Activated B cell treated with CpG ODN at 0.5 μM for 24 hours (primary cell): Measurements from ENCODE around the gene HACD2. TPM values are rescaled to one million over a fixed set of nuclear protein-coding genes. Genes with fewer than 3 reads are reported as not detected.
A peak's percentile ranks its signal among the peaks of the same experiment; 100 is the strongest.

ENCODE experiments used
- ATAC-seq: fragments of 200-7000 bp; cut with Tn5 transposase; one replicate; pipeline ENCODE4 v1.10.0; 2021; ENCODE audit warnings: low read depth, mild to moderate bottlenecking, moderate library complexity
- CTCF ChIA-PET: fragments of 350-600 bp; sonication (Branson Sonifier 250); formaldehyde crosslinking; loops from one replicate; lab custom pipeline; 2021; ENCODE audit warnings: antibody characterized with exemption; lab: Charles Lee
- POLR2A ChIA-PET: fragments of 350-600 bp; sonication (Branson Sonifier 250); formaldehyde crosslinking; loops from one replicate; lab custom pipeline; 2021; ENCODE audit warnings: antibody characterized with exemption; lab: Charles Lee
- DNase-seq: peaks from one replicate; pipeline ENCODE4 v3.0.0; 2022
- H3K27ac Mint-ChIP-seq: one replicate; pipeline ENCODE4 v1.8.0; 2020; ENCODE audit warnings: mixed read lengths
- H3K27me3 Mint-ChIP-seq: one replicate; pipeline ENCODE4 v1.8.0; 2021; ENCODE audit warnings: mixed read lengths
- H3K36me3 Mint-ChIP-seq: one replicate; pipeline ENCODE4 v1.8.0; 2021; ENCODE audit warnings: low read depth, mixed read lengths
- H3K4me1 Mint-ChIP-seq: one replicate; pipeline ENCODE4 v1.8.0; 2021; ENCODE audit warnings: mixed read lengths
- H3K4me3 Mint-ChIP-seq: one replicate; pipeline ENCODE4 v1.8.0; 2020; ENCODE audit warnings: mild to moderate bottlenecking, mixed read lengths
- H3K9me3 Mint-ChIP-seq: one replicate; pipeline ENCODE4 v1.8.0; 2020; ENCODE audit warnings: mixed read lengths
- CTCF ChIP-seq: fragments of 200-600 bp; IDR thresholded peaks from one replicate; pipeline ENCODE4 v1.8.0; 2022; ENCODE audit warnings: antibody characterized with exemption, mild to moderate bottlenecking
- intact Hi-C: fragments of 100-400 bp; cut with micrococcal nuclease; formaldehyde crosslinking; loops from one replicate; pipeline ENCODE4 v1.15.1; 2024
- total RNA-seq: library from RNA; stranded (reverse); gene quantifications from 2 replicates; pipeline ENCODE4 v1.2.3, GENCODE V29; 2022

The HACD2 gene
- total RNA-seq, 1 donor from 2014 or later = 32.9 TPM

- Mint-ChIP-seq H3K27ac (no peak overlapping the region), H3K9me3 (no peaks in the 10 kb centered on the region), H3K4me1 (peaks cover 33% of the 10 kb centered on the region), H3K36me3 (peaks cover 64% of the 10 kb centered on the region), H3K27me3 (no peaks in the 10 kb centered on the region), H3K4me3 (no peak overlapping the region)
- no peak for ATAC-seq
- DNase-seq = no peak
- POLR2A ChIA-PET = no interaction called here
- no peak for TF ChIP-seq CTCF
- intact Hi-C loops = no loop called here
- CTCF ChIA-PET = no interaction called here
Observed at GRCh38 chr3:123527046-123527445, 57.8 kb downstream of the HACD2 start.

- H3K4me3 Mint-ChIP-seq = no peak overlapping the region
- CTCF ChIA-PET = no interaction called here
Observed at GRCh38 chr3:123526474-123526873, 58.4 kb downstream of the HACD2 start.

GRCh38 chr3:123525433-123525832 is 59.4 kb downstream of the HACD2 start:
- no peaks in the 10 kb centered on the region for H3K27me3 Mint-ChIP-seq
- intact Hi-C loops = no loop called here
- ChIA-PET CTCF (no interaction called here), POLR2A (no interaction called here)
- H3K4me1 Mint-ChIP-seq = peaks cover 40% of the 10 kb centered on the region
- no peak for TF ChIP-seq CTCF
- no peak overlapping the region for H3K27ac Mint-ChIP-seq
- DNase-seq = no peak
- no peak overlapping the region for H3K4me3 Mint-ChIP-seq
- H3K9me3 Mint-ChIP-seq = no peaks in the 10 kb centered on the region
- peaks cover 72% of the 10 kb centered on the region for H3K36me3 Mint-ChIP-seq
- ATAC-seq = no peak

More at GRCh38 chr3:123526474-123526873, 58.4 kb downstream of the HACD2 start:
- Mint-ChIP-seq H3K36me3 (peaks cover 66% of the 10 kb centered on the region), H3K27ac (no peak overlapping the region), H3K27me3 (no peaks in the 10 kb centered on the region), H3K4me1 (peaks cover 36% of the 10 kb centered on the region), H3K9me3 (no peaks in the 10 kb centered on the region)
- POLR2A ChIA-PET = no interaction called here
- no peak for ATAC-seq
- intact Hi-C loops = no loop called here
- TF ChIP-seq CTCF = no peak
- no peak for DNase-seq

GRCh38 chr3:123524981-123525380 is 59.9 kb downstream of the HACD2 start:
- no peak for DNase-seq
- intact Hi-C loops = no loop called here
- H3K4me3 Mint-ChIP-seq = no peak overlapping the region
- POLR2A ChIA-PET = no interaction called here
- H3K27me3 Mint-ChIP-seq = no peaks in the 10 kb centered on the region
- no peak for TF ChIP-seq CTCF
- peaks cover 72% of the 10 kb centered on the region for H3K36me3 Mint-ChIP-seq
- ATAC-seq = no peak
- CTCF ChIA-PET = no interaction called here
- peaks cover 40% of the 10 kb centered on the region for H3K4me1 Mint-ChIP-seq
- H3K9me3 Mint-ChIP-seq = no peaks in the 10 kb centered on the region
- H3K27ac Mint-ChIP-seq = no peak overlapping the region

- no peak overlapping the region for H3K4me3 Mint-ChIP-seq
- H3K4me1 Mint-ChIP-seq = peaks cover 49% of the 10 kb centered on the region
- H3K27me3 Mint-ChIP-seq = no peaks in the 10 kb centered on the region
- no peaks in the 10 kb centered on the region for H3K9me3 Mint-ChIP-seq
- peaks cover 72% of the 10 kb centered on the region for H3K36me3 Mint-ChIP-seq
- CTCF ChIA-PET = interaction anchor here (0.7 kb wide), 1 partner anchor 35 kb away, joined by 3 read pairs; no protein-coding TSS in a partner anchor
- intact Hi-C loops = no loop called here
- no peak for TF ChIP-seq CTCF
- peak overlapping the region; percentile 62 for H3K27ac Mint-ChIP-seq
- no peak for ATAC-seq
- POLR2A ChIA-PET = interaction anchor here (0.7 to 1.3 kb wide), 2 partner anchors 61 to 827 kb away, joined by 3 read pairs; no protein-coding TSS in a partner anchor
- DNase-seq = no peak
Observed at GRCh38 chr3:123523023-123523412, 61.8 kb downstream of the HACD2 start.
